Measurements from ENCODE around the gene KMT2C. TPM values are rescaled to one million over a fixed set of nuclear protein-coding genes. Genes with fewer than 3 reads are reported as not detected.

The KMT2C gene
- total RNA-seq, 1 experiment from 2014 or later, result 35.1 TPM

Other genes starting within 250 kb of the KMT2C start
- 37.3 and 45.0 TPM in 2 replicates for gene XRCC2, start 240.1 kb upstream of the KMT2C start, total RNA-seq (2014; rRNA removed; shearing (Covaris generic))